Tongue (tissue), 2 donors: ENCODE measurements around the gene CTR9. TPM values are rescaled to one million over a fixed set of nuclear protein-coding genes. Genes with fewer than 3 reads are reported as not detected.

ENCODE experiments used
- DNase-seq: peaks from one replicate; pipeline ENCODE4 v3.0.0-alpha.2; 2015
- total RNA-seq: library from RNA; depleted of rRNA; stranded (reverse); fragments of >200 nt; gene quantifications from one replicate; pipeline ENCODE4 v1.2.3, GENCODE V29; 2014

The CTR9 gene
- total RNA-seq, 1 donor from 2014 or later, result 27.5 TPM

GRCh38 chr11:10742460-10743208, 8.4 kb upstream of the CTR9 start:
- DNase-seq, result no peak

GRCh38 chr11:10743354-10744000, 7.6 kb upstream of the CTR9 start:
- DNase-seq, result no peak

- no peak for DNase-seq
Measured at GRCh38 chr11:10744206-10744605, 6.8 kb upstream of the CTR9 start.

- no peak for DNase-seq
Measured at GRCh38 chr11:10746871-10747270, 4.2 kb upstream of the CTR9 start.

- DNase-seq, result no peak
Measured at GRCh38 chr11:10747733-10748132, 3.3 kb upstream of the CTR9 start.

GRCh38 chr11:10749476-10749875, 1.6 kb upstream of the CTR9 start:
- DNase-seq, result no peak

GRCh38 chr11:10751581-10751940, 515 bp downstream of the CTR9 start:
- DNase-seq, result no peak

GRCh38 chr11:10752061-10752460, 1.0 kb downstream of the CTR9 start:
- DNase-seq, result no peak

- DNase-seq, result no peak
Measured at GRCh38 chr11:10752486-10752885, 1.4 kb downstream of the CTR9 start.

- DNase-seq, result no peak
Measured at GRCh38 chr11:10758957-10759356, 7.9 kb downstream of the CTR9 start.

GRCh38 chr11:10761085-10761698, 10.1 kb downstream of the CTR9 start:
- no peak for DNase-seq

GRCh38 chr11:10762185-10762584, 11.1 kb downstream of the CTR9 start:
- no peak for DNase-seq

GRCh38 chr11:10762913-10763421, 11.9 kb downstream of the CTR9 start:
- DNase-seq, result no peak

- no peak for DNase-seq
Measured at GRCh38 chr11:10763766-10764165, 12.7 kb downstream of the CTR9 start.

- DNase-seq, result no peak
Measured at GRCh38 chr11:10764412-10764811, 13.4 kb downstream of the CTR9 start.

- peak; percentile 72 for DNase-seq
Measured at GRCh38 chr11:10770626-10771254, 19.7 kb downstream of the CTR9 start.

- DNase-seq, result no peak
Measured at GRCh38 chr11:10771457-10771856, 20.4 kb downstream of the CTR9 start.

GRCh38 chr11:10774811-10775210, 23.8 kb downstream of the CTR9 start:
- no peak for DNase-seq

- DNase-seq, result no peak
Measured at GRCh38 chr11:10777393-10777793, 26.3 kb downstream of the CTR9 start.

- no peak for DNase-seq
Measured at GRCh38 chr11:10777806-10778205, 26.8 kb downstream of the CTR9 start.

GRCh38 chr11:10778217-10778970, 27.3 kb downstream of the CTR9 start:
- no peak for DNase-seq

GRCh38 chr11:10779086-10779485, 28.0 kb downstream of the CTR9 start:
- no peak for DNase-seq
